GM18868 (cell line): Measurements from ENCODE around the gene ART1.
"Not testable (repeated sequence)": the region's sequence is repeated elsewhere in the genome, so short reads cannot be mapped to it uniquely, and the experiment has no call there.

Experiments used
- ATAC-seq: cut with Tn5 transposase; IDR thresholded peaks from one replicate; pipeline ENCODE4 v1.9.1; 2021; ENCODE audit warnings: mild to moderate bottlenecking, moderate library complexity; ENCODE audit not compliant: unreplicated experiment

Gene ART1, protein sequence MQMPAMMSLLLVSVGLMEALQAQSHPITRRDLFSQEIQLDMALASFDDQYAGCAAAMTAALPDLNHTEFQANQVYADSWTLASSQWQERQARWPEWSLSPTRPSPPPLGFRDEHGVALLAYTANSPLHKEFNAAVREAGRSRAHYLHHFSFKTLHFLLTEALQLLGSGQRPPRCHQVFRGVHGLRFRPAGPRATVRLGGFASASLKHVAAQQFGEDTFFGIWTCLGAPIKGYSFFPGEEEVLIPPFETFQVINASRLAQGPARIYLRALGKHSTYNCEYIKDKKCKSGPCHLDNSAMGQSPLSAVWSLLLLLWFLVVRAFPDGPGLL

DNA sequence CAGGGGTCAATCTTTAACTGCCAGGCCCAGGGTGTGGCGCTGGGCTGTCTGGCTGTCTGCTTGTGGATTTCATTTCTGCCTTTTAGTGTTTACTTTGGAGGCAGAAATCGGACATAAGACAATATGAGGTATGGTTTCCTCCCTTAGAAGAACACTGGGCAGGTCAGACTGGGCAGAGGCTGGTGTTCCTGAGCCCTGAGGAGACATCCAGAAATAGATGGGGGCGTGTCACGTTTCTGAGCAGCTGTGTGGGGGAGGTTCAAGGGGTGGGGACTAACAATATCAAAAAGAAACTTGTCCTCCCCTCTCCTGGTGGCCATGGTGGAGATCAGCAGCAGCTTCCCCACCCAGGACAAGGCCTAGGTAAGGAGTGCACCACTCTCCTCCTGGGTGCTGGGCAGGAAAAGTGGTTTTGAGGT is at the start of gene ART1:
Gene ART1, plus strand, starts transcription at position 312 of the 419 bp plus-strand sequence. CDS start 14,086 bp downstream, outside the sequence.
- ATAC-seq = no peak

GRCh38 chr11:3597743-3598142 is 47.2 kb upstream of the ART1 start:
- ATAC-seq = not testable (repeated sequence)

- not testable (repeated sequence) for ATAC-seq
Measured at GRCh38 chr11:3600201-3600600, 44.7 kb upstream of the ART1 start.

GRCh38 chr11:3604167-3604566 is 40.8 kb upstream of the ART1 start:
- no peak for ATAC-seq

DNA sequence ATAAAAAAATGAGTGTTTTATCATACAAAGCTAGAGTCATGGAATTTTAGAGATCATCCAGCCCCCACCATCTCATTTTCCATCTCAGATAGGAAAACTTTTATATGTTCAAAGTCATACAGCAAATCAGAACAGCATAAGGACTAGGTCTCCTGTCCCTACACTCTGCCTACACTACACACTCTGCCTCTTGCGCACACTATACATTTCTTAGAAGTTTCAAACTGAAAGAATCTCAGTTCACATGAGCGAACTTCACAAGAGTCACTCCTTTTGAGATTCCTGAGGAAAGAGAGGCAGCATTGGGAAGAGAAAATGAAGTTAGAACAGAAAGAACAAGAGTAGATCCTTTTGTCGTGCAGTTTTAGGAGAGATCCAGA is 39.7 kb upstream of the ART1 start:
- ATAC-seq = no peak

DNA sequence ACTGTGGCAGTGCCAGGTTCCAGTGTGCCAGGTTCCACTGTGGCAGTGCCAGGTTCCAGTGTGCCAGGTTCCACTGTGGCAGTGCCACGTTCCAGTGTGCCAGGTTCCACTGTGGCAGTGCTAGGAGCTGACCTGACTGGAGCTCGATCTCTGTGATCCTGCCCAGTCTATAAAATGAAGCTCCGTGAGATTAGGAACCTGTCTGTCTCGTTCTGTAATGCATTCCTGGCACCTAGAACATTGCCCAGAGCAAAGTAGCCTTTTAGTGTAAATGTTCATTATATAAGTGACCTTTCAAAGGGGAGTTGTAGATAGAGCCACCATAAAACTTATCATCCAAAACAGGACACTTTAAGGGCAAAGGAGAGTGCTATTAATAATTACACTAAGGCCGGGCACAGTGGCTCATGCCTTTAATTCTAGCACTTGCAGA is 39.1 kb upstream of the ART1 start:
- no peak for ATAC-seq

- ATAC-seq = no peak
Measured at GRCh38 chr11:3609416-3610265, 35.3 kb upstream of the ART1 start.

DNA sequence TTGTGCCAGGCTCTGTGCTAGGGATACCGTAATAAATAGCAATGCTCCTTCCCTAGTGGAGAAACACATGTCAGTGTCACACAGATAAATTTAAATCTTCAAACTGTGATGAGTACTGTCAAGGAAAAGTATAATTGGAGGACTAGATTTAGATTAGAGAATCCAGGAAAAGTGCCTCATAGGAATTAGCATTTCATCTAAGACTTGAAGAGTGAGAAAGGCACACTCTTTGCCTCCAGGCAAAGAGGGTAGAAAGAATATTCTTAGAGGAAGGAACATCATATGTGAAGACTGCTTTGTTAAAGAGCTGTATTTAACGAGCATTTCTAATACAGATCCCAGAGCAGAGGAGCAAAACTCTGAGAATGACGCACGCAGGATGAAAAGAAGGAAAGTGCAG is 34.1 kb upstream of the ART1 start:
- no peak for ATAC-seq

DNA sequence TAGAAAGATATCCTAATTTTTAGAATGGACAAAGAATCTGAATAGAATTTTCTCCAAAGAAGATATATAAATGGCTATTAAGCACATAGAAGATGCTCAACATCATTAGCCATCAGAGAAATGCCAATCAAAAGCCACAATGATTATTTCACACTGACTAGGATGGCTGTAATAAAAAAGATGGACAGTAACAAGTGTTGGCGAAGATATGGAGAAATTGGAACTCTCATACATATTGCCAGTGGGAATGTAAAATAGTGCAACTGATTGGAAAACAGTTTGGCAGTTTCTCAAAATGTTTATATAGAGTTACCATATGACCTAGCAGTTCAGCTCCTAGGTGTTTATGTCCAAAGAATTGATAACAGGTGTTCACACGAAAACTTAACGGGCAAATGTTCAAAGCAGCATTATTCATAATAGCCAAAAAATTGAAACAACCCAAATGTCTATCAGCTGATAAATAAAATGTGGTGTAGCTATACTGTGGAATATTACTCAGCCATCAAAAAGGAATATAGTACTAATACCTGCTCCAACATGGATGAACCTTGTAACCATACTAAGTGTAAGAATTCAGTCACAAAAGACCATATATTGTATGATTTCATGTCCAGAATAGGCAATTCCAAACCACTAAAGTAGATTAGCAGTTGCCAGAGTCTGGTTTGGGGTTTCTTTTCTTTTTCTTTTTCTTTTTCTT is 32.8 kb upstream of the ART1 start:
- no peak for ATAC-seq

GRCh38 chr11:3613998-3614741 is 30.8 kb upstream of the ART1 start:
- peak; percentile 13 for ATAC-seq

- peak; percentile 87 for ATAC-seq
Measured at GRCh38 chr11:3614742-3615171, 30.2 kb upstream of the ART1 start.

DNA sequence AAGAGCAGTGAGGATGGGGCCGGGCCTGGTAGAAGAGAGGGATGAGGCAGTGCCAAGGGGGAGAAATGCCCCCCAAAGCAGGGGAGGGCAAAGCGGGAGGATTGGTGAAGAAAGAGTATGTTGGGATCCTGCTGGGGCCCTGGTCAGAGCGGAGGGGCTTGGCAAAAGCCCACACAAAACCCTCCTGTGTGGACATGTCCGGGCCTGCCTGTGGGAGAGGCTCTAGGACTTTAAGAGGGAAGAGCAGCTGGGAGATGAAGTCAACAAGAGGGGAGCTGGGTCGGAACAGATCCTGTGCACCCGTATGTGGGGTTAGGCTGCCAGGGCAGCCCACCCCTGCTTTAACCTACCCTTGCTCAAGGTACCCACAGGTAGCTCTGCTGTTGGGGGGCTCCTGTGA is 28.9 kb upstream of the ART1 start:
- no peak for ATAC-seq

- ATAC-seq = no peak
Measured at GRCh38 chr11:3616721-3617460, 28.0 kb upstream of the ART1 start.

GRCh38 chr11:3617990-3618389 is 26.9 kb upstream of the ART1 start:
- no peak for ATAC-seq

DNA sequence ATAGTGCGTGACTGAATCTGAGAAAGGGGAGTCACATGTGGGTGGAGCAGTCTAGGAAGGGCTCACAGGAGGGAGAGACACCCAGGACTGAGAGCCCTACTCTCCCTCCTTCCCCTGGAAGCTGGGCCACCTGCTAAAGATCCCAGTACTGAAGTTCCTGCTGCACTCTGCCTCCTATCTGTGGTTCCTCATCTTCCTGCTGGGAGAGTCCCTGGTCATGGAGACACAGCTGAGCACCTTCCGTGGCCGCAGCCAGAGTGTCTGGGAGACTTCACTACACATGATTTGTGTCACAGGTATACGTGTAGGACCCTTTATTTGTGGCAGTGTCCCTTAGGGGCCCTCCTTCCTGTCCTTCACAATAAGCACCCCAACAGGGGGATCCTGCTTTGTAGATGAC is 22.4 kb upstream of the ART1 start:
- no peak for ATAC-seq

- ATAC-seq = no peak
Measured at GRCh38 chr11:3623121-3623520, 21.8 kb upstream of the ART1 start.

GRCh38 chr11:3623767-3624458 is 21.0 kb upstream of the ART1 start:
- ATAC-seq = no peak

DNA sequence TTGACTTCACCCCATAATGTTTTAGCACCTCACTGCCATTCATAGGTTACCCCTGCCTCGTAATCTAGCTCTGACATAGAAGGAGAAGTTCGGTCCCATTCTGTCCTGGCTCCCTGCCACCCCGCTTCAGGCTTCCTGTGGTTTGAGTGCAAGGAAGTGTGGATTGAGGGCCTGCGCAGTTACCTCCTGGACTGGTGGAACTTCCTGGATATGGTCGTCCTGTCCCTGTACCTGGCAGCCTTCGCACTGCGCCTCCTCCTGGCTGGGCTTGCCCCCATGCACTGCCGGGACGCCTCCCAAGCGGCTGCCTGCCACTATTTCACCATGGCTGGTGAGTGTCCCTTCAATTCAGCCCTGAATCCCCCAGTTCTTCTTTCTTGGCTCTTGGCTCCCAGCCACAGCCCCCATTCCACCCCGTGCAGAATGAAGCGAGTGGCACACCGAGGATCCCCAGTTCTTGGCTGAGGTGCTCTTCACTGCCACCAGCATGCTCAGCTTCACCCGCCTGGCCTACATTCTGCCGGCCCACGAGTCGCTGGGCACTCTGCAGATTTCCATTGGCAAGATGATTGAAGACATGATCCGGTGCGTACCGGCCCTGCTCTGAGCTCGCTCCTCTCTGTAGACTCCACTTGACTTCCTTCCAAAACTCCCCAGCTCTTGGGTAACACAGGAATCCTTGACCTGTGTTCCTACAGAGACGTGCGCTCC is 18.5 kb upstream of the ART1 start:
- ATAC-seq = no peak

DNA sequence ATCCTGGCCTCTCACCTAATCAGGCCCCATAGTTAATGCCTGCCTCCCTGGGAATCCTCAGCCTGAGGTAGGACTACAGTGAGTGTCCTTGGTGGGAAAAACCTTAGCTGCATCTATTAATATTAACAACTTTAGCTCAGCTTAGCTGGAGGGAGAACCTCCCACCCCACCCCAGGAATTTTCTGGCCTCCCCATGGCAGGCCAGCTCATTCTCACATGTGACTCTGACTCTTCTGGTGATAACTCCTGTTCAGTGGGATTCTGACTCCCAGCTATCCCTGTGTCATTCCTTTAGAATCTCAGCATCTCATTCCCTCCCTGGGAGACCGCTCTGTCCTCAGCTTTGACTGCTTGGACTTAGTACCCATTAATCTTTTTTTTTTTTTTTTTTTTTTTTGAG is 17.6 kb upstream of the ART1 start:
- no peak for ATAC-seq
